ENCODE results near the gene ATRNL1.

DNA sequence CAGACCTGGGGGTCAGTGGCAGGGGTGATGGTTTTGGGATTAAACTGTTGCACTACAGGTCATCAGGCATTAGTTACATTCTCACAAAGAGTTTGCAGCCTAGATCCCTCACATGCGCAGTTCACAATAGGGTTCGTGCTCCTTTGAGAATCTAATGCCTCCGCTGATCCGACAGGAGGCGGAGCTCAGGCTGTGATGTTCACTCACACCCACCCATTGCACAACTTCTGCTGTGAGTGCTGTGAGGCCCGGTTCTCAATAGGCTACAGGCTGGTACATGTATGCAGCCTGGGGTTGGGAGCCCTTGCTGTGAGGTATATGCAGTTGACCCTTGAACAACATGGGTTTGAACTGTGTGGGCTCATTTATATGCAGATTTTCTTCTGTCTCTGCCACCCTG lies 763.4 kb downstream of the ATRNL1 start:
- TF ChIP-seq CTCF (IDR thresholded peaks at IDR 0.05) (no peak), POLR2AphosphoS5 (IDR thresholded peaks at IDR 0.05) (no peak), POLR2A (IDR thresholded peaks at IDR 0.05) (no peak)

Measured in prostate gland (tissue), 2 donors.